Measurements from ENCODE around the gene PRKD2.
A peak's percentile ranks its signal among the peaks of the same experiment; 100 is the strongest.

Gene PRKD2

GRCh38 chr19:46659151-46660007, 57.5 kb downstream of the PRKD2 start:
- Histone ChIP-seq H3K27me3 (ENCODE audit: insufficient read depth, low read depth, severe bottlenecking) (no peaks in the 10 kb centered on the region), H3K4me3 (ENCODE audit: low read depth, low read length) (peak overlapping the region; percentile 73), H3K9me3 (ENCODE audit: severe bottlenecking) (no peaks in the 10 kb centered on the region), H3K36me3 (no peaks in the 10 kb centered on the region), H3K27ac (peak overlapping the region; percentile 51)
- DNase-seq: peak; percentile 73
- TF ChIP-seq, protein P1, sequence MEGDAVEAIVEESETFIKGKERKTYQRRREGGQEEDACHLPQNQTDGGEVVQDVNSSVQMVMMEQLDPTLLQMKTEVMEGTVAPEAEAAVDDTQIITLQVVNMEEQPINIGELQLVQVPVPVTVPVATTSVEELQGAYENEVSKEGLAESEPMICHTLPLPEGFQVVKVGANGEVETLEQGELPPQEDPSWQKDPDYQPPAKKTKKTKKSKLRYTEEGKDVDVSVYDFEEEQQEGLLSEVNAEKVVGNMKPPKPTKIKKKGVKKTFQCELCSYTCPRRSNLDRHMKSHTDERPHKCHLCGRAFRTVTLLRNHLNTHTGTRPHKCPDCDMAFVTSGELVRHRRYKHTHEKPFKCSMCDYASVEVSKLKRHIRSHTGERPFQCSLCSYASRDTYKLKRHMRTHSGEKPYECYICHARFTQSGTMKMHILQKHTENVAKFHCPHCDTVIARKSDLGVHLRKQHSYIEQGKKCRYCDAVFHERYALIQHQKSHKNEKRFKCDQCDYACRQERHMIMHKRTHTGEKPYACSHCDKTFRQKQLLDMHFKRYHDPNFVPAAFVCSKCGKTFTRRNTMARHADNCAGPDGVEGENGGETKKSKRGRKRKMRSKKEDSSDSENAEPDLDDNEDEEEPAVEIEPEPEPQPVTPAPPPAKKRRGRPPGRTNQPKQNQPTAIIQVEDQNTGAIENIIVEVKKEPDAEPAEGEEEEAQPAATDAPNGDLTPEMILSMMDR (IDR thresholded peaks at IDR 0.05; ENCODE audit: low read depth, low read length): no peak

DNA sequence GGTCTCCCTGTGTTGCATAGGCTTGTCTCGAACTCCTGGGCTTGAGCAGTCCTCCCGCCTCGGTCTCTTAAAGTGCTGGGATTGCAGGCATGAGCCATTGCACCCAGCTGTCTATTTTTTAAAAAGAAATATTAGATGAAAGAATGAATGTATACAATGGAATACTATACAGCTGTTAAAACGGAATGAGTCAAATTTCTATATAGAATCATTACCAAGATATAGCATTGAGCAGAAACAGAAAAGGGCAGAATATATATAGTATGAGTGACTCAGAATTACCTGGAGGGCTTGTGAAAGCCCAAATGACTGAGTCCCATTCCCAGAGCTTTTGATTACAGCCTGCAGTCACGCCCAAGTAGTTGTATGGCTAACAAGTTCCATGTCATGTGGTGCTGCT, 60.4 kb downstream of the PRKD2 start:
- H3K27ac ChIP-seq: no peak overlapping the region
- no peaks in the 10 kb centered on the region for H3K36me3 ChIP-seq
- no peaks in the 10 kb centered on the region for H3K9me3 ChIP-seq (ENCODE audit: severe bottlenecking)
- TF ChIP-seq, protein P1 (IDR thresholded peaks at IDR 0.05; ENCODE audit: low read depth, low read length): no peak
- no peak for DNase-seq
- H3K4me3 ChIP-seq (ENCODE audit: low read depth, low read length): no peak overlapping the region
- no peaks in the 10 kb centered on the region for H3K27me3 ChIP-seq (ENCODE audit: insufficient read depth, low read depth, severe bottlenecking)

DNA sequence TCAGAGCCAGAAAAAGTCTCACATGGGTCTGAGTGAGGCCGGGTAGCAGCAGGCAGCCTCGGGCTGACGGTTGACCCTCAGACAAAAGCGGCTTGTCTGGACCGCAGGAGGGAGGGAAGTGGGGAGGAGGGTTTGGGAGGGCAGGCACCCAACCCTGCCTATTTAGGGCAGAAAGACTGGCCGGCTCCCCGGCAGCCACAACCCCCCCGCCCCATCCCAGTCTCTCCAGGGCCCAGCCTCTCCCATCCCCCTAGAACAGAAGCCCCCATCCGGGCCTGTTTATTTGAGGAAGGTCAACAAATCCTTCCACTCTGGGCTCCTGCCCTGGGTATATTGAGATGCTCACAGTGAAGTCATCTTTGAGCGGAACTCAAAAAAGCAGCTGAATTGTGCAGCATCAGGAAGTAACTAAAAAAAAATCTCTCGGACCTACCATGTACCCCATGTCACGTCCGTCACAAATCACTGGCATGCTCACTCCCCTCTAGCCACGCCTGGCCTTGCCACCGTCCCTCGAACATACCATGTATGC, 62.2 kb downstream of the PRKD2 start:
- Histone ChIP-seq H3K9me3 (ENCODE audit: severe bottlenecking) (no peaks in the 10 kb centered on the region), H3K4me3 (ENCODE audit: low read depth, low read length) (no peak overlapping the region), H3K36me3 (no peaks in the 10 kb centered on the region), H3K27ac (no peak overlapping the region), H3K27me3 (ENCODE audit: insufficient read depth, low read depth, severe bottlenecking) (no peaks in the 10 kb centered on the region)
- no peak for DNase-seq
- TF ChIP-seq, protein P1 (IDR thresholded peaks at IDR 0.05; ENCODE audit: low read depth, low read length): no peak

DNA sequence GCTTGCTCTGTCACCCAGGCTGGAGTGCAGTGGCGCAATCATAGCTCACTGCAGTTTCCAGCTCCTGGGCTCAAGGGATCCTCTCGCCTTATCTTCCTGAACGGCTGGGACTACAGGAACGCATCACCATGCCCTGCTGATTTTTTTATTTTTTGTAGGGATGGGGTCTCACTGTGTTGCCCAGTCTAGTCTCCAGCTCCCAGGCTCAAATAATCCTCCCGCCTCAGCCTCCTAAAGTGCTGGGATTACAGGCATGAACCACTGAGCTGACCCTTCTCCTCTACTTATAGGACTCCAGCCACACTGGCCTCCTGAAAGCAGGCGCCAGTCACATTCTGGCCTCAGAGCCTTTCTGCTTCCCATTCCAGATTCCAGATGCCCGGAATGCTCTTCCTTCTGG, 66.5 kb downstream of the PRKD2 start:
- Histone ChIP-seq H3K27ac (no peak overlapping the region), H3K4me3 (ENCODE audit: low read depth, low read length) (no peak overlapping the region), H3K36me3 (no peaks in the 10 kb centered on the region), H3K27me3 (ENCODE audit: insufficient read depth, low read depth, severe bottlenecking) (no peaks in the 10 kb centered on the region), H3K9me3 (ENCODE audit: severe bottlenecking) (no peaks in the 10 kb centered on the region)
- DNase-seq: no peak
- TF ChIP-seq, protein P1 (IDR thresholded peaks at IDR 0.05; ENCODE audit: low read depth, low read length): no peak

GRCh38 chr19:46648961-46649960, 67.7 kb downstream of the PRKD2 start:
- H3K27ac ChIP-seq: no peak overlapping the region
- no peak for DNase-seq
- H3K4me3 ChIP-seq (ENCODE audit: low read depth, low read length): no peak overlapping the region
- no peaks in the 10 kb centered on the region for H3K9me3 ChIP-seq (ENCODE audit: severe bottlenecking)
- H3K36me3 ChIP-seq: no peaks in the 10 kb centered on the region
- no peaks in the 10 kb centered on the region for H3K27me3 ChIP-seq (ENCODE audit: insufficient read depth, low read depth, severe bottlenecking)
- TF ChIP-seq, protein P1 (IDR thresholded peaks at IDR 0.05; ENCODE audit: low read depth, low read length): no peak

Measured in WERI-Rb-1 (cell line).